Non-pigmented ciliary epithelial cell (primary cell): Measurements from ENCODE around the gene HSD3B2.

Experiments
- DNase-seq: peaks from one replicate; pipeline ENCODE4 v3.0.0-alpha.2; 2010; ENCODE audit warnings: low read depth

HSD3B2 gene

GRCh38 chr1:119462964-119463363, 48.0 kb downstream of the HSD3B2 start:
- no peak for DNase-seq

GRCh38 chr1:119463569-119463968, 48.6 kb downstream of the HSD3B2 start:
- DNase-seq = no peak

GRCh38 chr1:119466445-119466844, 51.5 kb downstream of the HSD3B2 start:
- no peak for DNase-seq

GRCh38 chr1:119467219-119467618, 52.3 kb downstream of the HSD3B2 start:
- DNase-seq = no peak

GRCh38 chr1:119467857-119468668, 53.1 kb downstream of the HSD3B2 start:
- DNase-seq = no peak

- DNase-seq = no peak
Measured at GRCh38 chr1:119469741-119470140, 54.8 kb downstream of the HSD3B2 start.

- DNase-seq = no peak
Measured at GRCh38 chr1:119470377-119470776, 55.4 kb downstream of the HSD3B2 start.

- DNase-seq = no peak
Measured at GRCh38 chr1:119470958-119471357, 56.0 kb downstream of the HSD3B2 start.

- DNase-seq = no peak
Measured at GRCh38 chr1:119471566-119471965, 56.6 kb downstream of the HSD3B2 start.

GRCh38 chr1:119472080-119472818, 57.3 kb downstream of the HSD3B2 start:
- DNase-seq = no peak
